Panc1 (cell line): Measurements from ENCODE around the gene BCL11B. TPM values are rescaled to one million over a fixed set of nuclear protein-coding genes. Genes with fewer than 3 reads are reported as not detected.

Experiments used
- ATAC-seq: fragments of 200-7000 bp; cut with Tn5 transposase; 2 replicates; pipeline ENCODE4 v1.9.1; 2020; ENCODE audit warnings: mild to moderate bottlenecking, moderate library complexity
- BruUV-seq: library from RNA; stranded (reverse); fragments of 400-500 nt; replicated peaks from 2 replicates; lab custom pipeline; 2021; lab: Mats Ljungman, UMichigan
- CTCF ChIA-PET: fragments of 300-600 bp; sonication (Branson Sonifier 250); formaldehyde crosslinking; loops from one replicate; lab custom pipeline; 2022; ENCODE audit warnings: antibody characterized with exemption; lab: Charles Lee
- POLR2A ChIA-PET: fragments of 300-600 bp; sonication (Branson Sonifier 250); formaldehyde crosslinking; loops from one replicate; lab custom pipeline; 2022; ENCODE audit warnings: antibody characterized with exemption; lab: Charles Lee
- DNase-seq: peaks from one replicate; pipeline ENCODE4 v3.0.0-alpha.2; 2010; ENCODE audit warnings: low read depth, low spot score
- H3K27ac ChIP-seq: 2 replicates; pipeline ENCODE4 v1.5.1; 2011; ENCODE audit warnings: mild to moderate bottlenecking, low read length, inconsistent platforms
- H3K27me3 ChIP-seq: fragments of 200-500 bp; sonication (Bioruptor generic); 2 replicates; pipeline ENCODE4 v1.6.0; 2014; ENCODE audit warnings: low read length, inconsistent platforms; ENCODE audit not compliant: control insufficient read depth, insufficient read depth
- H3K36me3 ChIP-seq: fragments of 200-500 bp; sonication (Bioruptor generic); 2 replicates; pipeline ENCODE4 v1.5.1; 2014; ENCODE audit warnings: inconsistent platforms, mild to moderate bottlenecking, low read length, moderate library complexity; ENCODE audit not compliant: control insufficient read depth, insufficient read depth
- H3K4me1 ChIP-seq: 2 replicates; pipeline ENCODE4 v1.5.1; 2011; ENCODE audit warnings: inconsistent platforms, mild to moderate bottlenecking, low read length, moderate library complexity; ENCODE audit not compliant: control insufficient read depth, insufficient read depth
- H3K4me3 ChIP-seq, 2 experiments: 2 replicates each; pipeline ENCODE4 v1.5.1; 2011 to 2012; ENCODE audit warnings: low read depth in 2 of 2, low read length in 2 of 2, mild to moderate bottlenecking in 2 of 2, inconsistent platforms in 1 of 2, moderate library complexity in 1 of 2
- H3K9me3 ChIP-seq: fragments of 200-500 bp; sonication (Bioruptor generic); 2 replicates; pipeline ENCODE4 v1.5.1; 2014; ENCODE audit warnings: low read depth, mild to moderate bottlenecking, inconsistent platforms, low read length, moderate library complexity; ENCODE audit not compliant: control insufficient read depth, insufficient read depth
- CTCF ChIP-seq: fragments of 450-650 bp; IDR thresholded peaks from 2 replicates; pipeline ENCODE4 v1.5.1; 2017; ENCODE audit warnings: mild to moderate bottlenecking
- POLR2AphosphoS5 ChIP-seq: IDR thresholded peaks from 2 replicates; pipeline ENCODE4 v1.6.1; 2012; ENCODE audit warnings: mild to moderate bottlenecking, low read depth, low read length, moderate library complexity
- SIN3A ChIP-seq: IDR thresholded peaks from 2 replicates; pipeline ENCODE4 v1.6.1; 2012; ENCODE audit warnings: low read depth, mild to moderate bottlenecking, low read length, moderate library complexity, borderline replicate concordance; ENCODE audit not compliant: insufficient read depth
- TCF7L2 ChIP-seq: IDR thresholded peaks from 2 replicates; pipeline ENCODE4 v1.6.1; 2011; ENCODE audit warnings: mild to moderate bottlenecking, low read depth, low read length, inconsistent platforms
- in situ Hi-C: cut with HindIII; loops from 2 replicates; pipeline ENCODE4 v1.10.0; 2016; ENCODE audit warnings: low sequenced_read_pairs, low pct_unique_long_range_greater_than_20kb
- intact Hi-C: fragments of 100-400 bp; cut with micrococcal nuclease; formaldehyde crosslinking; loops from one replicate; pipeline ENCODE4 v1.10.0; 2022; ENCODE audit not compliant: unreplicated experiment
- total RNA-seq: library from RNA; stranded (reverse); gene quantifications from one replicate; pipeline ENCODE4 v1.2.1, GENCODE V29; 2021; ENCODE audit not compliant: unreplicated experiment
- TF ChIP-seq, protein P1 (sequence below), 2 experiments: IDR thresholded peaks; 2 replicates each; pipeline ENCODE4 v1.6.1; 2011 to 2012; ENCODE audit warnings: low read depth in 2 of 2, control low read depth in 1 of 2, low read length in 1 of 2, mild to moderate bottlenecking in 1 of 2, moderate library complexity in 1 of 2; ENCODE audit not compliant: insufficient read depth in 1 of 2

BCL11B gene
- total RNA-seq, 1 experiment from 2014 or later = 0.23 TPM

DNA sequence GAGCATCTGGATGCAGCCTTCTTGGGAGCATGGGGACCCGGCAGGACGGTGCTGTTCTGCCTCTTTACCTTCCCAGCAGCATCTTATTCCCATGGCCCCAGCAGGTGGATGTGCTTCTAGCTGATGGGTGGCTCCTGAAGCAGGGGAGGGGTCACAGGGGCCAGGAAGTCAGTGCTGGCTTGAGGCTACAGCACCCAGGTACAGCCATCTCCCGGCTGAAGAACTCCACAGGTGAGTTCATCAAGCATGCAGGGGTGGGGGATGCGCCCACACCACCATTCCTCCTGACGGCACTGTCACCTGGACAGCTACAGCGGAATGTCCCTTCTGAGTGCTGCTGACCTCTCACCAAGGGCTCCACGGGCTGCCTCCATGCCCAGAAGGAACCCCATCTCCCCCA, 57.3 kb downstream of the BCL11B start:
- Histone ChIP-seq H3K4me3 (no peak overlapping the region), H3K36me3 (no peaks in the 10 kb centered on the region), H3K4me1 (no peaks in the 10 kb centered on the region), H3K27me3 (no peaks in the 10 kb centered on the region; the same call in 1 of the 2 replicates), H3K27ac (no peak overlapping the region), H3K9me3 (no peaks in the 10 kb centered on the region)
- ATAC-seq = no peak
- TF ChIP-seq POLR2AphosphoS5 = no peak
- TF ChIP-seq CTCF = no peak
- no peak for TF ChIP-seq TCF7L2
- TF ChIP-seq SIN3A = no peak
- TF ChIP-seq, protein P1, sequence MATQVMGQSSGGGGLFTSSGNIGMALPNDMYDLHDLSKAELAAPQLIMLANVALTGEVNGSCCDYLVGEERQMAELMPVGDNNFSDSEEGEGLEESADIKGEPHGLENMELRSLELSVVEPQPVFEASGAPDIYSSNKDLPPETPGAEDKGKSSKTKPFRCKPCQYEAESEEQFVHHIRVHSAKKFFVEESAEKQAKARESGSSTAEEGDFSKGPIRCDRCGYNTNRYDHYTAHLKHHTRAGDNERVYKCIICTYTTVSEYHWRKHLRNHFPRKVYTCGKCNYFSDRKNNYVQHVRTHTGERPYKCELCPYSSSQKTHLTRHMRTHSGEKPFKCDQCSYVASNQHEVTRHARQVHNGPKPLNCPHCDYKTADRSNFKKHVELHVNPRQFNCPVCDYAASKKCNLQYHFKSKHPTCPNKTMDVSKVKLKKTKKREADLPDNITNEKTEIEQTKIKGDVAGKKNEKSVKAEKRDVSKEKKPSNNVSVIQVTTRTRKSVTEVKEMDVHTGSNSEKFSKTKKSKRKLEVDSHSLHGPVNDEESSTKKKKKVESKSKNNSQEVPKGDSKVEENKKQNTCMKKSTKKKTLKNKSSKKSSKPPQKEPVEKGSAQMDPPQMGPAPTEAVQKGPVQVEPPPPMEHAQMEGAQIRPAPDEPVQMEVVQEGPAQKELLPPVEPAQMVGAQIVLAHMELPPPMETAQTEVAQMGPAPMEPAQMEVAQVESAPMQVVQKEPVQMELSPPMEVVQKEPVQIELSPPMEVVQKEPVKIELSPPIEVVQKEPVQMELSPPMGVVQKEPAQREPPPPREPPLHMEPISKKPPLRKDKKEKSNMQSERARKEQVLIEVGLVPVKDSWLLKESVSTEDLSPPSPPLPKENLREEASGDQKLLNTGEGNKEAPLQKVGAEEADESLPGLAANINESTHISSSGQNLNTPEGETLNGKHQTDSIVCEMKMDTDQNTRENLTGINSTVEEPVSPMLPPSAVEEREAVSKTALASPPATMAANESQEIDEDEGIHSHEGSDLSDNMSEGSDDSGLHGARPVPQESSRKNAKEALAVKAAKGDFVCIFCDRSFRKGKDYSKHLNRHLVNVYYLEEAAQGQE (IDR thresholded peaks at IDR 0.05; ENCODE audit: insufficient read depth in 1 of 2, low read depth in 2 of 2, low read length in 1 of 2) = no peak
- BruUV-seq = no TSS peak
- intact Hi-C loops = no loop called here
- ChIA-PET POLR2A (no interaction called here), CTCF (no interaction called here)
- DNase-seq = no peak
- in situ Hi-C loops = no loop called here

DNA sequence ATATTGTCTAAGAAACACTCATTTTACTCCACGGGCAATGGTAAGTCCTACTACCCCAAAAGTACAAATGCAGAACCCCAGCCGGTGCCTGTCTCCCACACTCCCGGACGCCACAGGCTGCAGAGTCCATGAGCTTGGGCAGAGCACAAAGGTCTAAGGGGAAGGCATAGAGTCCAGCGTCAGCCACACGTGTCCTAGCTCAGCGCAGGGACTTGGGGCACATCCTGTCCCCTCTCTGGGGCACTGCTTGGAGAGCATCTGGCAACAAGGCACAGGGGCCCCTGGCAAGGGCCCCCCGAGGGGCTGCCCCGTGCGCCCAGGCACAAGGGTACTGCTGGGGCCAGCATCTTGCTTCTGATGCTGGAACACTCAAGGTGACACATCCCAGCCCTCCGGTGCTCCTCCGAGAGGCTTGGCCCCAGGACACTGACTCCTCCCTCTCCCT, 58.4 kb downstream of the BCL11B start:
- no peaks in the 10 kb centered on the region for H3K36me3 ChIP-seq
- no TSS peak for BruUV-seq
- POLR2A ChIA-PET = no interaction called here
- in situ Hi-C loops = no loop called here
- TF ChIP-seq POLR2AphosphoS5 (no peak), SIN3A (no peak), TCF7L2 (no peak), CTCF (no peak)
- TF ChIP-seq, protein P1 (IDR thresholded peaks at IDR 0.05; ENCODE audit: insufficient read depth in 1 of 2, low read depth in 2 of 2, low read length in 1 of 2) = no peak
- intact Hi-C loops = no loop called here
- CTCF ChIA-PET = no interaction called here
- ATAC-seq = no peak
- H3K4me1 ChIP-seq = no peaks in the 10 kb centered on the region
- H3K9me3 ChIP-seq = no peaks in the 10 kb centered on the region
- H3K27me3 ChIP-seq = no peaks in the 10 kb centered on the region; the same call in 1 of the 2 replicates
- H3K4me3 ChIP-seq = no peak overlapping the region
- H3K27ac ChIP-seq = no peak overlapping the region
- DNase-seq = no peak
